HCEC 1CT (cell line): ENCODE results near the gene GPHA2.
"Not testable (repeated sequence)": the region's sequence is repeated elsewhere in the genome, so short reads cannot be mapped to it uniquely, and the experiment has no call there.

Experiments used
- DNase-seq: peaks from one replicate; pipeline ENCODE4 v3.0.0-alpha.2; 2017

The GPHA2 gene

GRCh38 chr11:64935359-64936081 lies at the start of gene GPHA2:
Gene GPHA2, minus strand, starts transcription at chr11:64935893. Its CDS starts 433 bp downstream, at chr11:64935460.
- DNase-seq, result no peak

GRCh38 chr11:64983339-64983738 lies 47.6 kb upstream of the GPHA2 start:
- not testable (repeated sequence) for DNase-seq

GRCh38 chr11:64976651-64977050 lies 41.0 kb upstream of the GPHA2 start:
- DNase-seq, result no peak

- DNase-seq, result no peak
These were observed 38.4 kb upstream of the GPHA2 start for GRCh38 chr11:64974124-64974523.

GRCh38 chr11:64971421-64972233 lies 35.9 kb upstream of the GPHA2 start, which contains the start of gene MAJIN:
Gene MAJIN, minus strand, starts transcription at chr11:64972108. Its CDS starts 12,703 bp downstream, at chr11:64959405.
- DNase-seq, result no peak

- no peak for DNase-seq
These were observed 35.0 kb upstream of the GPHA2 start for GRCh38 chr11:64970731-64971151.

GRCh38 chr11:64969209-64969608 lies 33.5 kb upstream of the GPHA2 start:
- DNase-seq, result peak; percentile 63

GRCh38 chr11:64967375-64967774 lies 31.7 kb upstream of the GPHA2 start:
- no peak for DNase-seq

GRCh38 chr11:64963072-64963631 lies 27.5 kb upstream of the GPHA2 start:
- no peak for DNase-seq

- no peak for DNase-seq
These were observed 25.0 kb upstream of the GPHA2 start for GRCh38 chr11:64960719-64961118.

- no peak for DNase-seq
These were observed 23.8 kb upstream of the GPHA2 start for GRCh38 chr11:64959498-64959897.

- no peak for DNase-seq
These were observed 18.5 kb upstream of the GPHA2 start for GRCh38 chr11:64954201-64954600.

GRCh38 chr11:64951529-64951928 lies 15.8 kb upstream of the GPHA2 start:
- DNase-seq, result no peak

- DNase-seq, result peak; percentile 58
These were observed 11.6 kb upstream of the GPHA2 start for GRCh38 chr11:64947208-64947814.

GRCh38 chr11:64936539-64936938 lies 846 bp upstream of the GPHA2 start:
- DNase-seq, result no peak

GRCh38 chr11:64934682-64935358 lies 873 bp downstream of the GPHA2 start:
- DNase-seq, result no peak

- no peak for DNase-seq
These were observed 1.6 kb downstream of the GPHA2 start for GRCh38 chr11:64933935-64934681.

- no peak for DNase-seq
These were observed 2.3 kb downstream of the GPHA2 start for GRCh38 chr11:64933213-64933934.

GRCh38 chr11:64932324-64932723 lies 3.4 kb downstream of the GPHA2 start:
- DNase-seq, result no peak

GRCh38 chr11:64931290-64931689 lies 4.4 kb downstream of the GPHA2 start:
- DNase-seq, result no peak

- no peak for DNase-seq
These were observed 5.4 kb downstream of the GPHA2 start for GRCh38 chr11:64930340-64930739.
